H1 (cell line): ENCODE data around the gene HMX1. TPM values are rescaled to one million over a fixed set of nuclear protein-coding genes. Genes with fewer than 3 reads are reported as not detected.

Experiments used
- CTCF ChIA-PET: fragments of 300-600 bp; sonication (Branson Sonifier 250); formaldehyde crosslinking; loops from one replicate; lab custom pipeline; 2021; ENCODE audit not compliant: partially characterized antibody; lab: Charles Lee
- POLR2A ChIA-PET: fragments of 300-600 bp; sonication (Branson Sonifier 250); formaldehyde crosslinking; loops from one replicate; lab custom pipeline; 2021; ENCODE audit warnings: inconsistent platforms; ENCODE audit not compliant: partially characterized antibody; lab: Charles Lee
- DNase-seq, 2 experiments: peaks; one replicate each; pipeline versions ENCODE4 v3.0.0 to v3.0.0-alpha.2; 2010 to 2022; ENCODE audit warnings: low spot score in 2 of 2, low read depth in 1 of 2, mixed read lengths in 1 of 2
- FAIRE-seq: peaks from 2 replicates; lab custom pipeline; 2011; peaks lifted over from hg19 to GRCh38; lab: Jason Lieb, UNC
- H2AFZ ChIP-seq: 2 replicates; pipeline ENCODE4 v1.8.1; 2012; ENCODE audit warnings: low read length, inconsistent platforms
- H2AK5ac ChIP-seq: 2 replicates; pipeline ENCODE4 v1.6.1; 2013; ENCODE audit warnings: low read depth, low read length
- H2BK120ac ChIP-seq: replicated peaks from 2 replicates; pipeline ENCODE3; 2013; ENCODE audit warnings: low read depth, low read length, inconsistent platforms
- H2BK12ac ChIP-seq: 2 replicates; pipeline ENCODE4 v1.6.1; 2013; ENCODE audit warnings: low read depth, low read length
- H2BK15ac ChIP-seq: 2 replicates; pipeline ENCODE4 v1.6.1; 2013; ENCODE audit warnings: low read length
- H2BK20ac ChIP-seq: 2 replicates; pipeline ENCODE4 v1.6.1; 2013; ENCODE audit warnings: low read length
- H2BK5ac ChIP-seq: 2 replicates; pipeline ENCODE4 v1.6.1; 2013; ENCODE audit warnings: low read depth, low read length
- H3K14ac ChIP-seq: 2 replicates; pipeline ENCODE4 v1.6.1; 2013; ENCODE audit warnings: inconsistent platforms; ENCODE audit not compliant: insufficient read length
- H3K18ac ChIP-seq: 2 replicates; pipeline ENCODE4 v1.6.1; 2013; ENCODE audit warnings: low read length; ENCODE audit errors: extremely low read depth
- H3K23ac ChIP-seq: 2 replicates; pipeline ENCODE4 v1.6.1; 2013; ENCODE audit warnings: inconsistent platforms; ENCODE audit not compliant: insufficient read length
- H3K23me2 ChIP-seq: 2 replicates; pipeline ENCODE4 v1.6.1; 2013; ENCODE audit warnings: low read depth, low read length
- H3K27ac ChIP-seq: 2 replicates; pipeline ENCODE4 v1.6.1; 2011; ENCODE audit warnings: low read depth, low read length, inconsistent platforms
- H3K27me3 ChIP-seq, 4 experiments: replicated peaks in 1 of 4; 1 replicate in 1 of 4; 2 replicates in 3 of 4; pipeline versions ENCODE4 v1.6.1 to v1.8.1; 2011 to 2013; ENCODE audit warnings: low read length in 3 of 4, mild to moderate bottlenecking in 3 of 4, inconsistent platforms in 2 of 4, mixed read lengths in 2 of 4, moderate library complexity in 1 of 4; ENCODE audit not compliant: control insufficient read depth in 3 of 4, insufficient read depth in 3 of 4; ENCODE audit errors: extremely low read depth in 1 of 4
- H3K36me3 ChIP-seq, 4 experiments: 2 replicates each; pipeline versions ENCODE4 v1.6.1 to v1.8.1; 2011 to 2013; ENCODE audit warnings: mild to moderate bottlenecking in 4 of 4, low read length in 3 of 4, moderate library complexity in 2 of 4, control low read depth in 1 of 4, inconsistent platforms in 1 of 4; ENCODE audit not compliant: insufficient read depth in 4 of 4, control insufficient read depth in 2 of 4
- H3K4ac ChIP-seq: replicated peaks from 2 replicates; pipeline ENCODE3; 2013; ENCODE audit warnings: low read length, low read depth, mixed read lengths, inconsistent platforms; ENCODE audit not compliant: insufficient read length
- H3K4me1 ChIP-seq, 4 experiments: replicated peaks in 1 of 4; 1 replicate in 1 of 4; 2 replicates in 3 of 4; pipeline versions ENCODE4 v1.6.1 to v1.8.1; 2011 to 2013; ENCODE audit warnings: low read length in 3 of 4, inconsistent platforms in 2 of 4, mixed read lengths in 1 of 4; ENCODE audit not compliant: insufficient read depth in 4 of 4, control insufficient read depth in 3 of 4
- H3K4me2 ChIP-seq, 2 experiments: 2 replicates each; pipeline versions ENCODE4 v1.6.1 to v1.8.1; 2011 to 2013; ENCODE audit warnings: low read depth in 2 of 2, low read length in 2 of 2, control low read depth in 1 of 2, inconsistent platforms in 1 of 2, mild to moderate bottlenecking in 1 of 2; ENCODE audit not compliant: insufficient read depth in 1 of 2
- H3K4me3 ChIP-seq, 4 experiments: fragments of 200-600, 300-600 bp in 1 of 4; sonication (generic), shearing (Covaris generic), sonication (Bioruptor Twin) in 1 of 4; 2 replicates each; pipeline versions ENCODE4 v1.5.1 to v1.8.1; 2011 to 2016; ENCODE audit warnings: low read length in 4 of 4, low read depth in 3 of 4, control low read depth in 2 of 4, inconsistent platforms in 2 of 4, mild to moderate bottlenecking in 2 of 4, mixed read lengths in 1 of 4, moderate library complexity in 1 of 4; ENCODE audit not compliant: insufficient read depth in 2 of 4; ENCODE audit errors: extremely low read depth in 1 of 4
- H3K56ac ChIP-seq: replicated peaks from 2 replicates; pipeline ENCODE3; 2013; ENCODE audit warnings: low read depth, mild to moderate bottlenecking, mixed read lengths, low read length, inconsistent platforms; ENCODE audit not compliant: insufficient read length
- H3K79me1 ChIP-seq: 2 replicates; pipeline ENCODE4 v1.6.1; 2013; ENCODE audit warnings: low read depth, low read length, control low read depth
- H3K79me2 ChIP-seq, 2 experiments: 2 replicates each; pipeline versions ENCODE4 v1.6.1 to v1.8.1; 2012 to 2013; ENCODE audit warnings: low read length in 2 of 2, mild to moderate bottlenecking in 2 of 2, inconsistent platforms in 1 of 2; ENCODE audit not compliant: insufficient read depth in 2 of 2, control insufficient read depth in 1 of 2
- H3K9ac ChIP-seq, 4 experiments: replicated peaks in 1 of 4; 1 replicate in 1 of 4; 2 replicates in 3 of 4; pipeline versions ENCODE4 v1.6.1 to v1.8.1; 2011 to 2013; ENCODE audit warnings: low read depth in 3 of 4, low read length in 3 of 4, control low read depth in 2 of 4, mild to moderate bottlenecking in 2 of 4, moderate library complexity in 2 of 4, inconsistent platforms in 1 of 4; ENCODE audit errors: extremely low read depth in 1 of 4
- H3K9me3 ChIP-seq, 2 experiments: 2 replicates each; pipeline versions ENCODE4 v1.6.1 to v1.8.1; 2012 to 2013; ENCODE audit warnings: mild to moderate bottlenecking in 2 of 2, moderate library complexity in 2 of 2, control low read depth in 1 of 2, inconsistent platforms in 1 of 2, low read depth in 1 of 2, low read length in 1 of 2, mixed read lengths in 1 of 2; ENCODE audit not compliant: insufficient read depth in 2 of 2
- H4K20me1 ChIP-seq, 2 experiments: replicated peaks in 1 of 2; 2 replicates each; pipeline versions ENCODE3 to v1.8.1; 2011 to 2013; ENCODE audit warnings: inconsistent platforms in 2 of 2, low read length in 2 of 2, mild to moderate bottlenecking in 1 of 2; ENCODE audit not compliant: insufficient read depth in 2 of 2, control insufficient read depth in 1 of 2
- H4K5ac ChIP-seq: 2 replicates; pipeline ENCODE4 v1.6.1; 2013; ENCODE audit warnings: low read length, low read depth, mixed read lengths, inconsistent platforms; ENCODE audit not compliant: insufficient read length
- H4K8ac ChIP-seq: 2 replicates; pipeline ENCODE4 v1.8.0; 2013; ENCODE audit warnings: mild to moderate bottlenecking, moderate library complexity, low read length, inconsistent platforms; ENCODE audit not compliant: insufficient read depth; ENCODE audit errors: extremely low read depth
- H4K91ac ChIP-seq: replicated peaks from 2 replicates; pipeline ENCODE3; 2013; ENCODE audit warnings: low read length, mixed read lengths, inconsistent platforms; ENCODE audit not compliant: insufficient read length
- ASH2L ChIP-seq: fragments of 200-600, 300-600 bp; sonication (generic); IDR thresholded peaks from one replicate; pipeline ENCODE4 v1.7.1; 2017; ENCODE audit warnings: low read length
- EZH2 ChIP-seq: fragments of 200-600 bp; sonication (generic); IDR thresholded peaks from 2 replicates; pipeline ENCODE4 v1.7.1; 2012; ENCODE audit warnings: low read depth, mild to moderate bottlenecking, moderate library complexity, low read length, inconsistent platforms; ENCODE audit not compliant: severe bottlenecking
- RNF2 ChIP-seq: fragments of 200-900, 300-1000 bp; sonication (generic); IDR thresholded peaks from 2 replicates; pipeline ENCODE4 v1.7.1; 2016; ENCODE audit warnings: borderline replicate concordance, low read depth, mild to moderate bottlenecking, antibody characterized with exemption, low read length; ENCODE audit not compliant: poor library complexity, severe bottlenecking; ENCODE audit errors: missing control alignments
- SP1 ChIP-seq: IDR thresholded peaks from 2 replicates; pipeline ENCODE4 v1.6.1; 2011; ENCODE audit warnings: low read depth, low read length
- SUZ12 ChIP-seq: fragments of 200-600 bp; sonication (generic); IDR thresholded peaks from 2 replicates; pipeline ENCODE4 v1.6.1; 2012; ENCODE audit warnings: mild to moderate bottlenecking, inconsistent platforms, low read length, moderate library complexity, mixed read lengths
- WGBS, 2 experiments: shearing (Covaris generic) in 1 of 2; methylation state at CpG; one replicate each; pipeline versions ENCODE4 v1.1.6 to v1.1.7; 2013 to 2015; ENCODE audit warnings: low lambda C conversion rate in 2 of 2, mixed read lengths in 2 of 2, inconsistent platforms in 1 of 2, low coverage in 1 of 2, missing lambda C conversion rate in 1 of 2; ENCODE audit not compliant: insufficient replicate concordance in 2 of 2, insufficient coverage in 1 of 2, insufficient read length in 1 of 2; ENCODE audit errors: extremely low coverage in 1 of 2, missing lambda C conversion rate in 1 of 2; 5-methylcytosine and 5-hydroxymethylcytosine counted together
- polyA plus RNA-seq, 7 experiments: library from polyadenylated mRNA; depleted of rRNA in 3 of 7; stranded (reverse) in 5 of 7; unstranded in 2 of 7; fragments of >200 nt in 5 of 7; fragments of 200-250 nt in 2 of 7; gene quantifications; 1 replicate in 5 of 7; 2 replicates in 1 of 7; 4 replicates in 1 of 7; pipeline versions ENCODE4 v1.2.1 to v1.2.3, GENCODE V29; 2011 to 2013; ENCODE audit warnings: missing spikeins in 2 of 7, mixed read lengths in 2 of 7
- total RNA-seq: library from RNA; stranded (reverse); fragmentation: NEBNext Ultra II Directional; extraction: Animal tissue kit (Norgen Biotek cat#: 25700); gene quantifications from 2 replicates; pipeline ENCODE4 v1.2.1, GENCODE V29; 2021
- TF ChIP-seq, protein P1 (sequence below): IDR thresholded peaks from 2 replicates; pipeline ENCODE4 v1.6.1; 2012; ENCODE audit warnings: inconsistent platforms

HMX1 gene
- total and polyA plus RNA-seq, 2 of the 8 experiments (the other 6 are each of a cell fraction or from before 2014, with no cell fraction given), result 0.26 TPM; not detected in 1

DNA sequence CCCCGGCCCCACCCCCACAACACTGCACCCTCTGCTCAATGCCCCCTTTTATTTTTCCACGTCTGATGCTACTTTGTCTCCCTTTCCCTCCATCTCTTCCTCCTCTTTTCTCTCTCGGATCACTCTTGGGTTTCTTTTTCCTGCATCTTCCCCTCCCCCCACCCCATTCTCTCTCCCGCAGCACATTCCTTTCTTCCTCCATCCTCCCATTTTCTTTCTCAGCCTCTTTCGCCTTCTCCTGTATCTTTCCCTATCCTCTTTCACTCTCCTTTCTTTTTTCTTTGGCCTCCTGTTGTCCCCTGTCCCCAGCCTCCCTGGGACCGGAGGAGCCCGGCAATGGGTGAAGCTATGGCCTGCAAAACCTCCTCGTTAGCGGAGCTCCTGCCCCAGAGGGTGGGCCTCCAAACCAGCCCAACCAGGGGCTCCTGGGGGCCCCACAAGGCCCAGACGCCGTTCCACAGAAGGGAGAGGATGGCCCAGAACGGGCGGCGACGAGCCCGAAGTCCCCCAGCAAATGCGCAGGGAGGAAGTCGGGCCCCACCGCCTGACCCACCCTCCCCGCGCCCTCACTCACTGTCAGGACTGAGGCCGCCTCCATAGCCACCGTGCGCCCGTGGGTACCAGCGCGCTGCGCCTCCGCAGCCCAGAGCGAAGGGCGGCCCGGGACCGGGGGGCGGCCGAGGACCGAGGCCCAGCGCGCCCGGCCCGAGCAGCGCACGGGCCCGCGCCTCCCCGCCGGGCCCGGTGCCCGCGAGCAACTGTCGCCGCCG lies 807 bp downstream of the HMX1 start:
- peaks cover 0 to 3% of the 10 kb centered on the region in 2 experiments; a peak in 1 of 4 replicates for H3K9me3 ChIP-seq
- no peak overlapping the region for H2BK20ac ChIP-seq
- H2BK5ac ChIP-seq, result no peak overlapping the region
- H3K9ac ChIP-seq, result no peak overlapping the region
- peak in 1 of 2 experiments; percentile 52 for DNase-seq
- peak; percentile 89 for TF ChIP-seq RNF2
- TF ChIP-seq SUZ12, result peak; percentile 92
- peak; percentile 87 for TF ChIP-seq EZH2
- no peak for TF ChIP-seq ASH2L
- TF ChIP-seq, protein P1, sequence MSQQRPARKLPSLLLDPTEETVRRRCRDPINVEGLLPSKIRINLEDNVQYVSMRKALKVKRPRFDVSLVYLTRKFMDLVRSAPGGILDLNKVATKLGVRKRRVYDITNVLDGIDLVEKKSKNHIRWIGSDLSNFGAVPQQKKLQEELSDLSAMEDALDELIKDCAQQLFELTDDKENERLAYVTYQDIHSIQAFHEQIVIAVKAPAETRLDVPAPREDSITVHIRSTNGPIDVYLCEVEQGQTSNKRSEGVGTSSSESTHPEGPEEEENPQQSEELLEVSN, result no peak
- 0 out of 2 replicates have a peak, but pooled peaks have one; percentile 28 for TF ChIP-seq SP1
- TF ChIP-seq, all 59 proteins: peak for 4
- peak overlapping the region; percentile 17; the same call in 1 of the 2 replicates for H2BK12ac ChIP-seq
- H3K56ac ChIP-seq, result no peak overlapping the region
- H4K5ac ChIP-seq, result no peak overlapping the region
- H3K4me2 ChIP-seq, result peak overlapping the region; percentile 65 to 66
- no peaks in the 10 kb centered on the region for H3K79me1 ChIP-seq
- no peak for FAIRE-seq
- no peak overlapping the region for H3K4ac ChIP-seq
- peaks cover 2% of the 10 kb centered on the region for H3K23me2 ChIP-seq
- no peak overlapping the region for H2BK15ac ChIP-seq
- no peak overlapping the region for H4K91ac ChIP-seq
- H2AFZ ChIP-seq, result no peak overlapping the region
- H3K79me2 ChIP-seq, result no peaks in the 10 kb centered on the region
- H4K8ac ChIP-seq, result no peak overlapping the region
- H3K27me3 ChIP-seq, result peaks cover 97 to 99% (median 97%) of the 10 kb centered on the region in 4 experiments
- H3K18ac ChIP-seq, result no peak overlapping the region; the same call in 1 of the 2 replicates
- CTCF ChIA-PET, result interaction anchor here (1.6 kb wide), 1 partner anchor 18 kb away, joined by 3 read pairs; no protein-coding TSS in a partner anchor
- no peak overlapping the region for H2BK120ac ChIP-seq
- H4K20me1 ChIP-seq, result peaks cover 38 to 42% of the 10 kb centered on the region in 2 experiments
- no peak overlapping the region for H3K23ac ChIP-seq
- H3K4me1 ChIP-seq, result peaks cover 0 to 19% (median 9%) of the 10 kb centered on the region in 4 experiments; a peak in 6 of 7 replicates
- no peak overlapping the region for H3K14ac ChIP-seq
- peak overlapping the region in 2 of 4 experiments; percentile 8 to 49; a peak in 3 of 8 replicates for H3K4me3 ChIP-seq
- 6% methylated on average over 23 of the region's 52 CpGs; no CpG with 5 or more reads in 1 of the 2 experiments for WGBS, 2 experiments
- no peak overlapping the region for H3K27ac ChIP-seq
- peaks cover 0 to 24% (median 0%) of the 10 kb centered on the region in 4 experiments; a peak in 1 of 8 replicates for H3K36me3 ChIP-seq
- POLR2A ChIA-PET, result interaction anchor here (1.6 kb wide), 1 partner anchor 14 kb away, joined by 4 read pairs; no protein-coding TSS in a partner anchor
- no peak overlapping the region for H2AK5ac ChIP-seq
